WTC11 (cell line): ENCODE measurements around the gene THAP6. TPM values are rescaled to one million over a fixed set of nuclear protein-coding genes. Genes with fewer than 3 reads are reported as not detected.

Source experiments
- ATAC-seq: fragments of 200-7000 bp; cut with Tn5 transposase; 2 replicates; pipeline ENCODE4 v1.10.0; 2021; ENCODE audit warnings: mild to moderate bottlenecking, moderate library complexity
- CTCF ChIA-PET: fragments of 300-600 bp; sonication (Branson Sonifier 250); formaldehyde crosslinking; loops from one replicate; lab custom pipeline; 2021; ENCODE audit warnings: antibody characterized with exemption; lab: Charles Lee
- POLR2A ChIA-PET: fragments of 350-600 bp; sonication (Branson Sonifier 250); formaldehyde crosslinking; loops from one replicate; lab custom pipeline; 2021; ENCODE audit warnings: antibody characterized with exemption; lab: Charles Lee
- DNase-seq: peaks from one replicate; pipeline ENCODE4 v3.0.0; 2021; ENCODE audit warnings: low spot score
- H3K27ac Mint-ChIP-seq: 2 replicates; pipeline ENCODE4 v1.8.0; 2021; ENCODE audit warnings: mixed read lengths
- H3K27me3 Mint-ChIP-seq: 2 replicates; pipeline ENCODE4 v1.8.0; 2021; ENCODE audit warnings: low read depth, mild to moderate bottlenecking, moderate library complexity, mixed read lengths
- H3K36me3 Mint-ChIP-seq: 2 replicates; pipeline ENCODE4 v1.8.0; 2021; ENCODE audit warnings: mixed read lengths
- H3K4me1 Mint-ChIP-seq: 2 replicates; pipeline ENCODE4 v1.8.0; 2022; ENCODE audit warnings: mixed read lengths
- H3K4me3 Mint-ChIP-seq: 2 replicates; pipeline ENCODE4 v1.8.0; 2021; ENCODE audit warnings: mild to moderate bottlenecking, moderate library complexity, mixed read lengths
- H3K9me3 Mint-ChIP-seq: 2 replicates; pipeline ENCODE4 v1.8.0; 2021; ENCODE audit warnings: mixed read lengths
- AFF4 ChIP-seq: sonication (generic); formaldehyde crosslinking; IDR thresholded peaks from 2 replicates; pipeline ENCODE4 v1.8.1; 2023; ENCODE audit warnings: mild to moderate bottlenecking, missing genetic modification reagents, borderline replicate concordance
- KAT7 ChIP-seq: sonication (generic); formaldehyde crosslinking; IDR thresholded peaks from 2 replicates; pipeline ENCODE4 v1.8.1; 2023; ENCODE audit warnings: missing genetic modification reagents, mild to moderate bottlenecking, borderline replicate concordance
- MXD4 ChIP-seq: fragments of 250-450 bp; sonication (Bioruptor Pico); IDR thresholded peaks from 2 replicates; pipeline ENCODE4 v1.8.0; 2021; ENCODE audit warnings: mild to moderate bottlenecking, moderate library complexity, borderline replicate concordance
- NFATC4 ChIP-seq: fragments of 250-450 bp; sonication (Bioruptor Pico); IDR thresholded peaks from 2 replicates; pipeline ENCODE4 v1.9.0; 2021; ENCODE audit warnings: mild to moderate bottlenecking
- NR3C1 ChIP-seq: sonication (generic); formaldehyde crosslinking; conservative IDR thresholded peaks from 2 replicates; pipeline ENCODE4 v1.8.1; 2023; ENCODE audit warnings: low read depth, mild to moderate bottlenecking, missing genetic modification reagents
- PRDM15 ChIP-seq: sonication (generic); formaldehyde crosslinking; IDR thresholded peaks from 2 replicates; pipeline ENCODE4 v1.8.0; 2022; ENCODE audit warnings: missing genetic modification reagents
- RELA ChIP-seq: sonication (generic); formaldehyde crosslinking; IDR thresholded peaks from 2 replicates; pipeline ENCODE4 v1.8.1; 2022; ENCODE audit warnings: missing genetic modification reagents, mild to moderate bottlenecking, borderline replicate concordance
- RORB ChIP-seq: fragments of 250-450 bp; sonication (Bioruptor Pico); IDR thresholded peaks from 2 replicates; pipeline ENCODE4 v1.9.0; 2021; ENCODE audit warnings: mild to moderate bottlenecking
- ZBTB21 ChIP-seq: sonication (generic); formaldehyde crosslinking; IDR thresholded peaks from 2 replicates; pipeline ENCODE4 v1.8.1; 2023; ENCODE audit warnings: mild to moderate bottlenecking, missing genetic modification reagents, borderline replicate concordance
- ZNF121 ChIP-seq: sonication (generic); formaldehyde crosslinking; IDR thresholded peaks from 2 replicates; pipeline ENCODE4 v1.8.0; 2023; ENCODE audit warnings: missing genetic modification reagents
- ZNF232 ChIP-seq: sonication (generic); formaldehyde crosslinking; IDR thresholded peaks from 2 replicates; pipeline ENCODE4 v1.8.0; 2022; ENCODE audit warnings: mild to moderate bottlenecking, missing genetic modification reagents
- ZNF671 ChIP-seq: fragments of 250-450 bp; sonication (Bioruptor Pico); IDR thresholded peaks from 2 replicates; pipeline ENCODE4 v1.8.0; 2021; ENCODE audit warnings: mild to moderate bottlenecking
- total RNA-seq: library from RNA; stranded (reverse); gene quantifications from 3 replicates; pipeline ENCODE4 v1.2.3, GENCODE V29; 2021
- TF ChIP-seq, protein P1 (sequence below): fragments of 250-450 bp; sonication (Bioruptor Pico); IDR thresholded peaks from 2 replicates; pipeline ENCODE4 v1.8.0; 2021; ENCODE audit warnings: mild to moderate bottlenecking
- TF ChIP-seq, protein P2 (sequence below): sonication (generic); formaldehyde crosslinking; conservative IDR thresholded peaks from 2 replicates; pipeline ENCODE4 v1.8.1; 2023; ENCODE audit warnings: mild to moderate bottlenecking, low read depth, missing genetic modification reagents, moderate library complexity
- TF ChIP-seq, protein P3 (sequence below): sonication (generic); formaldehyde crosslinking; IDR thresholded peaks from 2 replicates; pipeline ENCODE4 v1.8.0; 2022; ENCODE audit warnings: mild to moderate bottlenecking, missing genetic modification reagents
- TF ChIP-seq, protein P4 (sequence below): fragments of 250-450 bp; sonication (Bioruptor Pico); conservative IDR thresholded peaks from 2 replicates; pipeline ENCODE4 v1.9.0; 2021; ENCODE audit warnings: mild to moderate bottlenecking

Gene THAP6
- total RNA-seq, 1 experiment from 2014 or later = 13.3 TPM

GRCh38 chr4:75499900-75500299, 14.4 kb upstream of the THAP6 start:
- H3K36me3 Mint-ChIP-seq = peaks cover 39% of the 10 kb centered on the region
- no peaks in the 10 kb centered on the region for H3K27me3 Mint-ChIP-seq
- H3K27ac Mint-ChIP-seq = no peak overlapping the region
- POLR2A ChIA-PET = no interaction called here
- H3K9me3 Mint-ChIP-seq = peaks cover 12% of the 10 kb centered on the region
- H3K4me1 Mint-ChIP-seq = no peaks in the 10 kb centered on the region
- DNase-seq (no peak), ATAC-seq (no peak)
- CTCF ChIA-PET = no interaction called here
- TF ChIP-seq RELA (CRISPR knock-in tag) (no peak), ZNF121 (CRISPR knock-in tag) (0 out of 2 replicates have a peak, but pooled peaks have one; percentile 5)
- no peak overlapping the region for H3K4me3 Mint-ChIP-seq

DNA sequence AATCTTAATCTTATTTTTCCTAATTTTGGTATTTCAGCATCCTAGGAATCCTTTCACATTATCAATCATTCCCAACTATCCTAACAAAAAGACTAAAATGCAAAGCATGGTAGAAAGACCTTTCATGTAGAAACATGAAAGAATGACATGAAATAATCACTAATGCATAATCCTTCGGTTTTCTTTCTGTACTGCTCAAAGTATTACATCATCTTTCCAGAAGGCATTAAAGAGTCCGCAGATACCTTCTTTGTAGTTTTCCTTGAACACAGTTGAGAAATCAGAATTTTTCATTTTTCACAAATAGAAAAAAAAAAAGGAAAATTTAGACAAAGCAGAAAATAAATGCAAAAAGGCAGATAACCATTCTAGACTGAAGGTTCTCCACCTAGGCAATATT, 11.6 kb upstream of the THAP6 start:
- peaks cover 12% of the 10 kb centered on the region for H3K9me3 Mint-ChIP-seq
- ATAC-seq (no peak), DNase-seq (no peak)
- H3K27me3 Mint-ChIP-seq = no peaks in the 10 kb centered on the region
- CTCF ChIA-PET = no interaction called here
- no peak overlapping the region for H3K27ac Mint-ChIP-seq
- H3K36me3 Mint-ChIP-seq = peaks cover 41% of the 10 kb centered on the region
- no peak overlapping the region for H3K4me3 Mint-ChIP-seq
- POLR2A ChIA-PET = no interaction called here
- no peaks in the 10 kb centered on the region for H3K4me1 Mint-ChIP-seq
- TF ChIP-seq, protein P1, sequence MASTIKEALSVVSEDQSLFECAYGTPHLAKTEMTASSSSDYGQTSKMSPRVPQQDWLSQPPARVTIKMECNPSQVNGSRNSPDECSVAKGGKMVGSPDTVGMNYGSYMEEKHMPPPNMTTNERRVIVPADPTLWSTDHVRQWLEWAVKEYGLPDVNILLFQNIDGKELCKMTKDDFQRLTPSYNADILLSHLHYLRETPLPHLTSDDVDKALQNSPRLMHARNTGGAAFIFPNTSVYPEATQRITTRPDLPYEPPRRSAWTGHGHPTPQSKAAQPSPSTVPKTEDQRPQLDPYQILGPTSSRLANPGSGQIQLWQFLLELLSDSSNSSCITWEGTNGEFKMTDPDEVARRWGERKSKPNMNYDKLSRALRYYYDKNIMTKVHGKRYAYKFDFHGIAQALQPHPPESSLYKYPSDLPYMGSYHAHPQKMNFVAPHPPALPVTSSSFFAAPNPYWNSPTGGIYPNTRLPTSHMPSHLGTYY (CRISPR knock-in tag) = no peak
- TF ChIP-seq, protein P2, sequence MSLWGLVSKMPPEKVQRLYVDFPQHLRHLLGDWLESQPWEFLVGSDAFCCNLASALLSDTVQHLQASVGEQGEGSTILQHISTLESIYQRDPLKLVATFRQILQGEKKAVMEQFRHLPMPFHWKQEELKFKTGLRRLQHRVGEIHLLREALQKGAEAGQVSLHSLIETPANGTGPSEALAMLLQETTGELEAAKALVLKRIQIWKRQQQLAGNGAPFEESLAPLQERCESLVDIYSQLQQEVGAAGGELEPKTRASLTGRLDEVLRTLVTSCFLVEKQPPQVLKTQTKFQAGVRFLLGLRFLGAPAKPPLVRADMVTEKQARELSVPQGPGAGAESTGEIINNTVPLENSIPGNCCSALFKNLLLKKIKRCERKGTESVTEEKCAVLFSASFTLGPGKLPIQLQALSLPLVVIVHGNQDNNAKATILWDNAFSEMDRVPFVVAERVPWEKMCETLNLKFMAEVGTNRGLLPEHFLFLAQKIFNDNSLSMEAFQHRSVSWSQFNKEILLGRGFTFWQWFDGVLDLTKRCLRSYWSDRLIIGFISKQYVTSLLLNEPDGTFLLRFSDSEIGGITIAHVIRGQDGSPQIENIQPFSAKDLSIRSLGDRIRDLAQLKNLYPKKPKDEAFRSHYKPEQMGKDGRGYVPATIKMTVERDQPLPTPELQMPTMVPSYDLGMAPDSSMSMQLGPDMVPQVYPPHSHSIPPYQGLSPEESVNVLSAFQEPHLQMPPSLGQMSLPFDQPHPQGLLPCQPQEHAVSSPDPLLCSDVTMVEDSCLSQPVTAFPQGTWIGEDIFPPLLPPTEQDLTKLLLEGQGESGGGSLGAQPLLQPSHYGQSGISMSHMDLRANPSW = no peak
- TF ChIP-seq MXD4 (CRISPR knock-in tag) (no peak), ZBTB21 (no peak), RORB (no peak), NFATC4 (CRISPR knock-in tag) (no peak), KAT7 (CRISPR knock-in tag) (no peak), AFF4 (CRISPR knock-in tag) (no peak), PRDM15 (CRISPR knock-in tag) (no peak), RELA (CRISPR knock-in tag) (no peak), ZNF671 (no peak), NR3C1 (no peak), ZNF232 (CRISPR knock-in tag) (no peak)
- TF ChIP-seq, protein P3, sequence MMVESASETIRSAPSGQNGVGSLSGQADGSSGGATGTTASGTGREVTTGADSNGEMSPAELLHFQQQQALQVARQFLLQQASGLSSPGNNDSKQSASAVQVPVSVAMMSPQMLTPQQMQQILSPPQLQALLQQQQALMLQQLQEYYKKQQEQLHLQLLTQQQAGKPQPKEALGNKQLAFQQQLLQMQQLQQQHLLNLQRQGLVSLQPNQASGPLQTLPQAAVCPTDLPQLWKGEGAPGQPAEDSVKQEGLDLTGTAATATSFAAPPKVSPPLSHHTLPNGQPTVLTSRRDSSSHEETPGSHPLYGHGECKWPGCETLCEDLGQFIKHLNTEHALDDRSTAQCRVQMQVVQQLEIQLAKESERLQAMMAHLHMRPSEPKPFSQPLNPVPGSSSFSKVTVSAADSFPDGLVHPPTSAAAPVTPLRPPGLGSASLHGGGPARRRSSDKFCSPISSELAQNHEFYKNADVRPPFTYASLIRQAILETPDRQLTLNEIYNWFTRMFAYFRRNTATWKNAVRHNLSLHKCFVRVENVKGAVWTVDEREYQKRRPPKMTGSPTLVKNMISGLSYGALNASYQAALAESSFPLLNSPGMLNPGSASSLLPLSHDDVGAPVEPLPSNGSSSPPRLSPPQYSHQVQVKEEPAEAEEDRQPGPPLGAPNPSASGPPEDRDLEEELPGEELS (CRISPR knock-in tag) = no peak
- TF ChIP-seq, protein P4, sequence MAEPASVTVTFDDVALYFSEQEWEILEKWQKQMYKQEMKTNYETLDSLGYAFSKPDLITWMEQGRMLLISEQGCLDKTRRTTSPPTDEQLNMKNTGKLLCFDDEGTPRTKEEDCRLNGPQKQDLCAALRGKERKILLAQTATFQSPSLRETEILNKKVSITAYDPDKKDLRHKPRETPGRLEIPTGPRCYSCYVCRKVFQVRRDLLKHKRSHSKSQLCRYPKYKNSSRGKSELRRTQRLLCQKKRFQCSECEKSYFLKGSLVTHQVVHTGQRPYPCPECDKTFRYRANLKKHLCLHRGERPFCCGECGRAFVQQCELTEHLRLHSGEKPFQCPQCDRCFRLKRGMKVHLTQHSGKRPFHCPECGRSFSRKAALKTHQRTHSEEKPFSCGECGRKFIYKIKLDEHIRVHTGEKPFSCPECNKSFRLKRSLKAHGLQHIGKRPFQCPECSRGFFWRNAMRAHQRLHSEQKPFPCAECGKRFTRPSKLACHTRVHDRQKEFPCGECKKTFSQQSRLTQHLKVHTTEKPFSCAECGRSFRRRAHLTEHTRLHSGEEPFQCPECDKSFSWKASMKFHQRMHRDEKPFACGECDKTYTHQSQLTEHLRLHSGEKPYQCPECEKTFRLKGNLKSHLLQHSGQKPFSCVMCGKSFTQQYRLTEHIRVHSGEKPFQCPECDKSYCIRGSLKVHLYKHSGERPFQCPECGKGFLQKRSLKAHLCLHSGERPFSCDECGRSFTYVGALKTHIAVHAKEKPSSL (CRISPR knock-in tag) = no peak
